GM12875 (cell line): Measurements from ENCODE around the gene LGALS7B.

ENCODE experiments used
- H3K4me3 ChIP-seq: one replicate; pipeline ENCODE4 v1.5.1; 2011; ENCODE audit warnings: low read depth, low read length, control low read depth
- CTCF ChIP-seq: IDR thresholded peaks from 2 replicates; pipeline ENCODE4 v1.5.1; 2011; ENCODE audit warnings: low read depth, mild to moderate bottlenecking, control low read depth, inconsistent platforms, low read length, moderate library complexity, borderline replicate concordance; ENCODE audit not compliant: insufficient read depth

The LGALS7B gene

GRCh38 chr19:38838208-38838985 is 49.4 kb downstream of the LGALS7B start:
- no peak for TF ChIP-seq CTCF
- H3K4me3 ChIP-seq = no peak overlapping the region

- no peak overlapping the region for H3K4me3 ChIP-seq
- TF ChIP-seq CTCF = no peak
Observed at GRCh38 chr19:38838986-38839761, 50.2 kb downstream of the LGALS7B start.

GRCh38 chr19:38839816-38840582 is 51.0 kb downstream of the LGALS7B start:
- no peak overlapping the region for H3K4me3 ChIP-seq
- no peak for TF ChIP-seq CTCF

- no peak overlapping the region for H3K4me3 ChIP-seq
- TF ChIP-seq CTCF = no peak
Observed at GRCh38 chr19:38840583-38840968, 51.6 kb downstream of the LGALS7B start.
